HG02763 (cell line): ENCODE data around the gene KCTD11.

Experiments used
- ATAC-seq: cut with Tn5 transposase; IDR thresholded peaks from one replicate; pipeline ENCODE4 v1.9.1; 2021; ENCODE audit warnings: mild to moderate bottlenecking, moderate library complexity; ENCODE audit not compliant: unreplicated experiment

Gene KCTD11

GRCh38 chr17:7351665-7352502 is at the start of gene KCTD11:
KCTD11 (plus strand) TSS chr17:7352162.
- ATAC-seq = peak; percentile 65

DNA sequence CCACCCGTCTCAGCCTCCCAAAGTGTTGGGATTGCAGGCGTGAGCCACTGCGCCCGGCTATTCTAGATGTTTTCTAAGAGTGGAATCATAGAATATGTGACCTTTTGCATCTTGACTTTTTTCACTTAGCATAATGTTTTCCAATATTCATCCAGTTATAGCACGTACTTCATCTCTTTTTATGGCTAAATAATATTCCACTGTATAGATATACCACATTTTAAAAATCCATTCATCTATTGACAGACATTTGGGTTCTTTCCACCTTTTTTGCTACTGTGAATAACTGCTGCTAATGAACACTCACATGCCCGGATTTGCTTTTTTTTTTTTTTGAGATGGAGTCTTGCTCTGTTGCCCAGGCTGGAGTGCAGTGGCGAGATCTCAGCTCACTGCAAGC is 47.8 kb upstream of the KCTD11 start:
- ATAC-seq = no peak

DNA sequence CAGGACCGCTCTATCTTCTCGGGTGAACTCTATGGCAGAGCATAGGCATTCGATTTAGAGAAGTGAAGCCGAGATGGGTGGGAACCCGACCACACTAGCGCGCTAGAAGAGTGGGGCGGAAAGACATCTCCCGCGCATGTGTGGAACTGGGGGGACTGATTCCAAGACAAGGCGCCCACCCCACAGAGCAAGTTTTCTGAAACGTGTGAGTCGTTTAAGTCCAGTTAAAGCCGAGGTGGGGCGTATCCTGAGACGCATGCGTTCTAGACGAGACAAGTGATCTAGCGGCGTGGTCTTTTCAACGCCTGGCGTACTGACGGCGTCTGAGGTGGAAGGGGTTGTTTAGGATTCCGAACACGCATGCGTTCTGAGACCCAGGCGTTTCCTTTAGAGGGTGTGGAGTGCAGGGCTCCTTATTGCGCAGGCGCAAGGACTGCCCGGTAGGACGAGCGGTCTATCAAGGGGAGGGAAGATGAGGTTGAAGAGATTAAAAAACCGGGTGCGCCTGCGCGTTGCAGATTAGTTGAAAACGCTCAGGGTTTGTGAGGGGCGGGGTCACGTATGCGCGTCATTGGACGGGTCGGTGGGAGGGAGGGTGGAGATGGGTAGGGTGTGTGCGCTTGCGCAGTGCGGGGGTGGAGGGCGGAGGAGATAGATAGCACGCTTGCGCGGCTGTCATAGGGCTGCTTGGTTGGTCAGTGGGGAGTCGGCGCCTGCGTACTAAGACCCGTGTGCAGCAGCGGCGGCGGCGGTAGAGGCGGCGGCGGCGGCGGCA is 44.9 kb upstream of the KCTD11 start, which contains the start of gene EIF5A:
Gene EIF5A, plus strand, starts transcription at position 718 of the 775 bp plus-strand sequence. CDS start 2,008 bp downstream, outside the sequence.
- peak; percentile 71 for ATAC-seq

DNA sequence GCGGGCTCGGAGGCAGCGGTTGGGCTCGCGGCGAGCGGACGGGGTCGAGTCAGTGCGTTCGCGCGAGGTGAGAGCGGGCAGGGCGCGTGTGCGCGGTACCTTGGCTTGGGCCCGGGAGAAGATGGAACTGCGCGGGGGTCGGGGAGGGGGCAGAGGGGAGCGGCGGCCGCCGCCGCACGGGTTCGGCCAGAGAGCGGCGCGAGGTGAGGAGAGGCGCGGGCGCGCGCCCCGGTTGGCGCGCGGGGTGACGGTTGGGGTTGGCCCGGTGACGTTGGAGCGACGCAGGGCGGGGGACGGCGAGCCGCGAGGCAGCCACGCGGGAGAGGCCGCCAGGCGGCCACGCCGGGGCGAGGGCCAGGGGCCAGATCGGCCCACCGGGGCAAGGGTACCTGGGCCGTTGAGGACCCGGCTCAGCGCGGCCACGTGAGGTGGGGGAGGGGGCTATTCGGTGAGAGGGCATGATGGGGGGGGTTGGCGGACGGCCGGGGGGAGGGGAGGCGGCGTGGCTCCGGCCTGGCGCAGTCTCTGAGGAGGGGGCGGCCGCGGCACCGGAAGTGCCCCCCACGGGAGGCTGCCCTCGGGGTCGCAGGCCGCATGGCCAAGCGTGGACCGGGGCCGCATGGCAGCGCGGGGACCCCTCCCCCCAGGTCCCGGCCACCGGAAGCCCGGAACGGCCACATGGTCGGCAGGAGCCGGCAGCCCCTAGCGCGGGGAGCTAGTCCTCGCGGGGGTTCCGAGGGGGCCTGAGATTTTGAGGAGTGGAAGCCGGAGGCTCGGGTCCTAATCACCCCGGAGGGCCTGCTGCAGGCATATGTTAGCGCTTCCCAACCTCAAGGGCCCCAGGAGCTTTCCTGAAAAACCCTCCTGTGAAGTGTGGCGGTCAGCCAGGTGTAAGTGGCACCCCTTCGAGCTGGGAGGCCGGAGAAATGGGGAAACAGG is 44.0 kb upstream of the KCTD11 start:
- ATAC-seq = peak; percentile 1

DNA sequence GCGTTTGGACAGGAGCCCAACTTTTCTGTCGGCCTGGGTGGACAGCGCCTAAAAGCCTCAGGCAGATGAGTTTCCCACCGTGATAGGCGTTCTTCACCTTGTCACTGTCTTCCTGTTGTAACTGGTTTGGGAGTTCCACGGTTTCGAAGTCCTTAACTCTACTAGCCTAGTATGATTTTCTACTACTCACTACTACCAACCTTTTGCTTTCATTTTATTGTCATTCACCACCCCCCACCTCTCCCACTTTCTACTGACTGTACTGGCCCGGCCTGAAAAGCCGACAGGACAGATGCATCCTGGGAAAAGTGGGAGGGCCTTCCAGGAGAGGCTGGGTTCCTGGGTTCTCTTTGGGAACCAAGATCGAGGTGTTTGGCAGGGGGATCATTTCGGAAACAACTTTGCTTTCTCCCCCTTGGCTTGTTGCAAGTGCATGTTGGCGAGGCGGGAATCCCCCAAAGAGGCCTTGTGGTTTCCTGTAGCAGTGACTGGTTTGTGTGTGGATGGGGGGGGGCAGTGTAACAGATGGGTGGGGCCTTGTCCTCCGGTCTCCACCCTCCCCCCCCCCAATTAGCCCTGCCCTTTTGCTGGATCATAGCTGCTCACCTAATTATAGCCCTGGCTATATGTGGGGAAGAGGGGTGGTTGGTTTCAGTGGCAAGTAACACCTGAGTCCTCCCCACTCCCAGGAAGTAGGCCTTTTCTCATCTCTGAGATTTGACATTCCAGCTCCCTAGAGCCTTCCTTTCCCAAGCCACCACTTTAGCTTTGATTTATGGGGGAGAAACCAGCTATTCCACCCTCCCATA is 43.1 kb upstream of the KCTD11 start:
- ATAC-seq = no peak

GRCh38 chr17:7309628-7310027 is 42.3 kb upstream of the KCTD11 start:
- no peak for ATAC-seq

GRCh38 chr17:7311110-7311705 is 40.8 kb upstream of the KCTD11 start:
- no peak for ATAC-seq

DNA sequence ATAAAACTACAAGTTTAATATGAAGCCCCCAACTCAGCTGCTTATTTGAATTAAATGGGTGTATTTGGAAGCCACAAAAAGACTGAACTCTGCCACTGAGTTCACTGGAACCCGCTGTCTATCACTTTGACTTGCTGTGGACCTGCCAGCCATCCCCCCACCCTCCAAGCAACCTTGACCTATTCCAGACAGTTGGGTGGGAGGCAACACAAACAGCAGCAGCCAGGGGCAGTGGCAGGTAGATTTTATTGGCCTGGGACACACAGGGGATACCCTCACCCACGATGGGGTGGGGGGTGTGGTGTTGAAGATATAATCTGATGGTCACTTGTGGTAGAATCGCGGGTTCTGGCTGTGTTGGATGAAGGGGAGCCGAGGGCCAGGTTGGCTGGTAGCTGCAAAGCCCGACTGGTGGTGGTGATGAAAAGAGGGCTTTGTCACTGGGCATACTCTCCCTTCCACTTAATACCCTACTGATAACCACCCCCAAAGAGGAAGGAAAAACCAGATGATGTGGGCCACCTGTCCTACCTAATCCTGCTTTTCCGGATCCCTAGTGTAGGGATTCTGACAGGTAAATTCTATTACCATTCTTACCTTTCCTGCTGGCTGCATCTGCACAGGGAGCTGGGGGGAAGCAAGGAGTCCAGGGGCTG is 39.4 kb upstream of the KCTD11 start:
- no peak for ATAC-seq

DNA sequence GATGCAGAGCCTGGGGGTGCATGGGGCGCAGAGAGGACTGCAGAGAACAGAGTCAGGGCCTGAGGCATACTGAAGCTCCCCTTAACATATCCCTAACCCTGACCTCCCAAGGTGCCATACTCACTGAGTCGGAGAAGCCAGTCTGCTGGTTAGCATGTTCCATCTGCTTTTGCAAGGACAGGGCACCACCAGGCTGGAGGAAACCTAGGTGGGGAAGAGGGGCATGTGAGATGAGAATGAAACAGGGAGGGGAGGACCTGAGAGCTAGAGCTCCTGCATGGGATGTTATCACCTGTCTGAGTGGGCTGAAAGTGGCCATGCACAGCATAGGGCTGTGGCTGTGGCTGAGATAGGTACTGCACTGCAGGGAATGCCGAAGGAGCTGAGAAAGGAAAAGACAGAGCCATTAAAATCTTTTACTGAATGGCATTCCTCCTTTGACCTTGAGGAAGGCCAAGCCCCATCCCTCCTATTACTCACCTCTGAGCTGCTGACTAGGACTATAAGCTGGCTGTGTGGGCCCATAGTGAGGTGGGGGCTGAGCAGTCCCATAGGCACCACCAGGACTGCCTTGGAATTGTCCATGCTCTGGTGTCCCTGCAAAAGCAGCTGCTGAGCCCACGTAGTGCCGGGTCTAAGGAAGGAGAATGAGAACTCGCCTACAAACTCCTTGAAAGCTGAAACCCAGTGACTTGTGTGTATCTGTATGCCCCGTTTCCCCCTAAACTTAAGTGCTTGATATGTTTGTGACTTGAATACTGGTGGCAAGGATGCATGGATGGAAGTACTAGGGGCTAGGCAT is 38.7 kb upstream of the KCTD11 start:
- no peak for ATAC-seq

- no peak for ATAC-seq
Measured at GRCh38 chr17:7313890-7314718, 37.9 kb upstream of the KCTD11 start.

GRCh38 chr17:7314719-7315569 is 37.0 kb upstream of the KCTD11 start, which contains the start of gene GPS2:
GPS2 (minus strand) TSS chr17:7315360; CDS start chr17:7315052, 308 bp downstream.
- peak; percentile 72 for ATAC-seq

DNA sequence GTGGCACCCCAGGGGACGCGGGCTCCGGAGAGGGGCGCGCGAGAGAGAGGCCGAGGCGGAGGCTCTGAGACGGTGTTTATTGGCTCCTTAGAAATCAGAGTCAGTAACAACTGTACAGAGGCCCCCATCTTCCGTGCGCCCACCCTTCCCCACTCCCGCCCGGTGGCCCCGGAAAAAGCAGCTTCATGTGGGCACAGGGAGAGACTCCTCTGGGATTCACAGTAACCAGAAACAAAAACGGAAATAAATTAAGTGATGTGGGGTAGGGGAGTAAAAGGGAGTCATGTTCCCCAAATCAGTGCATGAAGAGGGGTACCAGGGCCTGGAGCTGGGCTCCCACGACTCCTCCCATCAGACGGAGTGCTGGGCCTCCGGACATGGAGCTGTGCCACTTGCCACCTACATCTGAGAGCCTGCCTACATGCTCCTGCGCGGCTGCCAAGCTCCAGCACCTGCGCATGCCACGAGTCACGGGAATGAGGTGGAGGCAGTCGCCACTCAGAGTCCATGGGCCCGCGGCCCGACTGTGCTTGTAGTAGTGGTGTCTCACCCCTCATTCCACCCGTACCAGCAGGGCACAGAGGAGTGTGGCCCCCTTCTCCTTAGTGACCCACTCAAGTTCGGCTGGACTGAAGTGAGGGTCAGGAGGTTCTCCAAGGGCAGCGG is 36.3 kb upstream of the KCTD11 start:
- ATAC-seq = no peak

DNA sequence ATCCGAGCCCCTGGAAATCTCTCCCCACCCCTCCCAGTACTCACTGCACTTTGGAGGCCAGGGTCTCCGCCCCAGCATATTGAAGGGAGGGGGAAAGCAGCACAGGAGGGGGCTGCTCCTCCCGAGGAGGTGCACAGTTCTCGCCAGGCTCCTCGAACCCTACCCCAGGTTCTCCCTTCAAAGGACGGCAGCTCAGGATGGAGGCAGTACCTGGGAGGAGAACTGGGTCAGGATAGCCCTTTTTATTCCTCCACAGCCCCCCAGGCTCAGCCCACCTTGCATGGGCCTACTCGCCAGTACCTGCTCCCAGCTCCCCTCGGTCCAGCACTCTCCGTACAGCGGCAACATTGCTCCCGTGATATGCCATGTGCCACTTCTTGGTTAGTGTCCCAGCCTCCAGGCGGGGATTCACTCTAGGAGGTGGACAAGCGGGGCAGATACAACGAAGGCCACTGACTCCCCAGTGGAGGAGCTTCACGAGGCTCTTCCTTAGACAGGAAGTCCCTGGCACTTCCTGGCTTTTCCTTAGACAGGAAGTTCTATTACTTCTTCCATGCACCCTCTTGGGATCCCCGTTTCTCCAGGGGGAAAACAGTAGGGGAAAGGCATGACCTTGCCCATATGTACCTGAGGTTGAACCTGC is 34.7 kb upstream of the KCTD11 start:
- ATAC-seq = no peak

GRCh38 chr17:7318121-7318860 is 33.7 kb upstream of the KCTD11 start:
- ATAC-seq = no peak

- no peak for ATAC-seq
Measured at GRCh38 chr17:7321466-7321865, 30.5 kb upstream of the KCTD11 start.
